MCF 10A (cell line): ENCODE measurements around the gene TMED10. TPM values are rescaled to one million over a fixed set of nuclear protein-coding genes. Genes with fewer than 3 reads are reported as not detected.

Experiments
- BruUV-seq: library from RNA; stranded (reverse); fragments of 400-500 nt; replicated peaks from 2 replicates; lab custom pipeline; 2021; lab: Mats Ljungman, UMichigan
- CTCF ChIA-PET: fragments of 300-600 bp; sonication (Branson Sonifier 250); formaldehyde crosslinking; extraction: SDS; loops from one replicate; lab custom pipeline; 2021; ENCODE audit warnings: antibody characterized with exemption, inconsistent platforms; lab: Yijun Ruan, JAX
- POLR2A ChIA-PET: fragments of 300-600, 350-650 bp; sonication (Branson Sonifier 250); formaldehyde crosslinking; extraction: SDS; loops from one replicate; lab custom pipeline; 2020; ENCODE audit warnings: antibody characterized with exemption, inconsistent platforms; lab: Yijun Ruan, JAX
- DNase-seq: peaks from one replicate; pipeline ENCODE4 v3.0.0-alpha.2; 2018; ENCODE audit not compliant: unreplicated experiment
- H3K27ac Mint-ChIP-seq: one replicate; pipeline ENCODE4 v1.8.0; 2022; ENCODE audit warnings: mild to moderate bottlenecking, low read depth, mixed read lengths; ENCODE audit not compliant: unreplicated experiment
- H3K27me3 Mint-ChIP-seq: one replicate; pipeline ENCODE4 v1.8.0; 2022; ENCODE audit warnings: mixed read lengths; ENCODE audit not compliant: insufficient read depth, unreplicated experiment
- H3K36me3 Mint-ChIP-seq: one replicate; pipeline ENCODE4 v1.8.0; 2022; ENCODE audit warnings: mild to moderate bottlenecking, moderate library complexity, mixed read lengths; ENCODE audit not compliant: insufficient read depth, unreplicated experiment
- H3K4me1 Mint-ChIP-seq: one replicate; pipeline ENCODE4 v1.8.0; 2022; ENCODE audit warnings: mixed read lengths; ENCODE audit not compliant: insufficient read depth, unreplicated experiment
- H3K4me3 Mint-ChIP-seq: one replicate; pipeline ENCODE4 v1.8.0; 2022; ENCODE audit warnings: mild to moderate bottlenecking, moderate library complexity, mixed read lengths; ENCODE audit not compliant: unreplicated experiment
- H3K9me3 Mint-ChIP-seq: one replicate; pipeline ENCODE4 v1.8.0; 2022; ENCODE audit warnings: mixed read lengths; ENCODE audit not compliant: unreplicated experiment
- intact Hi-C: fragments of 100-400 bp; cut with micrococcal nuclease; formaldehyde crosslinking; loops from 2 replicates; pipeline ENCODE4 v1.14.1; 2022
- total RNA-seq: library from RNA; stranded (reverse); gene quantifications from 2 replicates; pipeline ENCODE4 v1.2.3, GENCODE V29; 2022
- TF ChIP-seq, protein P1 (sequence below): fragments of 200-600 bp; IDR thresholded peaks from one replicate; pipeline ENCODE4 v1.8.0; 2022; ENCODE audit warnings: antibody characterized with exemption, mild to moderate bottlenecking; ENCODE audit not compliant: unreplicated experiment

Gene TMED10
- total RNA-seq, 1 experiment from 2014 or later = 454 TPM

DNA sequence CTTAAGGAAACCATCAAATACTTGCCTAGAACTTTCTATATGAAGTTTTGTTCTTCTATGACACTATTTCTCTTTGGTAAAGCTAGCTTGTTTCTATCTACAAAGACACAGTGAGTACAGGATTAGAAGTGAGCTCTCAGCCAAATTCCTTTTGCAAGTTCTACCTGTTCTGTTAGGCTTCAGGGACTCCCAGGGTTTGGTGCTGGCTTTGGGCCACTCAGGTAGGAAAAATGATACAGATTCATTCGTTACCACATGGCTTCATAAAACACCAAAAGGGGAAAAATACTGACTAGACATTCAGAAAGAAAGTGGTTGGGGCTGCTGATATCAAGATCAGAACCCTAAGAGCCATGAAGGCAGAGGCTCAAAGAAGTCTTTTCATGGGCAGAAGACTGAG, 93.1 kb downstream of the TMED10 start:
- CTCF ChIA-PET = interaction anchor here (0.5 to 1.5 kb wide), 7 partner anchors 9 to 544 kb away, joined by 3 to 5 read pairs (median 3); no protein-coding TSS in a partner anchor
- Mint-ChIP-seq H3K27ac (no peak overlapping the region), H3K4me3 (no peak overlapping the region), H3K9me3 (no peaks in the 10 kb centered on the region), H3K36me3 (peaks cover 70% of the 10 kb centered on the region), H3K4me1 (no peaks in the 10 kb centered on the region), H3K27me3 (no peaks in the 10 kb centered on the region)
- DNase-seq = no peak
- TF ChIP-seq, protein P1, sequence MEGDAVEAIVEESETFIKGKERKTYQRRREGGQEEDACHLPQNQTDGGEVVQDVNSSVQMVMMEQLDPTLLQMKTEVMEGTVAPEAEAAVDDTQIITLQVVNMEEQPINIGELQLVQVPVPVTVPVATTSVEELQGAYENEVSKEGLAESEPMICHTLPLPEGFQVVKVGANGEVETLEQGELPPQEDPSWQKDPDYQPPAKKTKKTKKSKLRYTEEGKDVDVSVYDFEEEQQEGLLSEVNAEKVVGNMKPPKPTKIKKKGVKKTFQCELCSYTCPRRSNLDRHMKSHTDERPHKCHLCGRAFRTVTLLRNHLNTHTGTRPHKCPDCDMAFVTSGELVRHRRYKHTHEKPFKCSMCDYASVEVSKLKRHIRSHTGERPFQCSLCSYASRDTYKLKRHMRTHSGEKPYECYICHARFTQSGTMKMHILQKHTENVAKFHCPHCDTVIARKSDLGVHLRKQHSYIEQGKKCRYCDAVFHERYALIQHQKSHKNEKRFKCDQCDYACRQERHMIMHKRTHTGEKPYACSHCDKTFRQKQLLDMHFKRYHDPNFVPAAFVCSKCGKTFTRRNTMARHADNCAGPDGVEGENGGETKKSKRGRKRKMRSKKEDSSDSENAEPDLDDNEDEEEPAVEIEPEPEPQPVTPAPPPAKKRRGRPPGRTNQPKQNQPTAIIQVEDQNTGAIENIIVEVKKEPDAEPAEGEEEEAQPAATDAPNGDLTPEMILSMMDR = no peak
- no TSS peak for BruUV-seq
- POLR2A ChIA-PET = interaction anchor here (0.6 to 1.7 kb wide), 2 partner anchors 14 to 225 kb away, joined by 3 to 5 read pairs; partner anchors contain the start of gene ZC2HC1C
- intact Hi-C loops = no loop called here

DNA sequence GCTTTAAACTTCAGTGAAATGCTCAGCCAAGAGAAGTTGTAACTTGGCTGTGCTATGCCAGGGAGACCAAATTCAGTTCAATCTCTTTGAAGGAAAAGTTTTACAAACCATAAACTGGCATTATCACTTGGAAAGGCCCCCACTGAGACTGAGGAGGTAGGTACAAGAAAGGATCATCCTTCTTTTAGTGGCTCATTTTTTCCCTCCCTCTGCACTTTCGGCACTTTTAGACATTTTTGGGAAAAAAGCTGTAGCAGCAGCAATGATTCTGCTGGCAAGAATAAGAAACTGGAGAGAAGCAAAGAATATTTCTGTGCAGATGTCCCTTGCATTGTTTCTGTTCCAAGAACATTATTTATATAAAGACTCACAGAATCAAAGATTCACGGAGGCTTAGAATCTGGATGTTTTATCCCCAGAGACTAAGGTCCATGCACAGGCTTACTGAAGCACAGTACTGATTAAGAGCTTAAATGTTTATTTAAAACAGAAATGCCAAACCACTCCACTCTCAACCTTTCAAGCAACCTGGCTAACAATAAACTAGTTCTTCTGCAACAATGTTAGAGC, 94.7 kb downstream of the TMED10 start:
- H3K9me3 Mint-ChIP-seq = no peaks in the 10 kb centered on the region
- H3K4me3 Mint-ChIP-seq = no peak overlapping the region
- ChIA-PET POLR2A (interaction anchor here (1.8 kb wide), 1 partner anchor 12 kb away, joined by 5 read pairs; the partner anchor contains the start of gene ZC2HC1C), CTCF (no interaction called here)
- H3K4me1 Mint-ChIP-seq = no peaks in the 10 kb centered on the region
- DNase-seq = no peak
- peaks cover 61% of the 10 kb centered on the region for H3K36me3 Mint-ChIP-seq
- intact Hi-C loops = no loop called here
- no peak overlapping the region for H3K27ac Mint-ChIP-seq
- TF ChIP-seq, protein P1 = no peak
- BruUV-seq = no TSS peak
- H3K27me3 Mint-ChIP-seq = no peaks in the 10 kb centered on the region

Other genes with a start within 250 kb of the TMED10 start
- gene PGF, start 221.0 kb downstream of the TMED10 start, total RNA-seq = 1.3 and 2.1 TPM in 2 replicates
- gene EIF2B2, start 173.7 kb downstream of the TMED10 start, total RNA-seq = 53.8 and 57.9 TPM in 2 replicates
- gene MLH3, start 125.1 kb downstream of the TMED10 start, total RNA-seq = 28.2 and 29.9 TPM in 2 replicates
- 11.7 and 19.9 TPM in 2 replicates for gene ACYP1, start 112.6 kb downstream of the TMED10 start, total RNA-seq
- gene ZC2HC1C, start 107.0 kb downstream of the TMED10 start, total RNA-seq = 1.3 and 2.2 TPM in 2 replicates
- gene NEK9, start 49.6 kb downstream of the TMED10 start, total RNA-seq = 112 and 113 TPM in 2 replicates
- gene FOS, start 102.2 kb upstream of the TMED10 start, total RNA-seq = 73.1 and 139 TPM in 2 replicates